HEK293 (cell line): ENCODE measurements around the gene VPS37C.

Experiments
- CTCF ChIA-PET: fragments of 350-600 bp; formaldehyde crosslinking; extraction: SDS; loops from one replicate; lab custom pipeline; 2021; ENCODE audit warnings: antibody characterized with exemption; lab: Yijun Ruan, JAX
- POLR2A ChIA-PET: fragments of 300-600 bp; formaldehyde crosslinking; extraction: SDS; loops from one replicate; lab custom pipeline; 2020; ENCODE audit warnings: antibody characterized with exemption, inconsistent platforms; lab: Yijun Ruan, JAX
- H3K27ac ChIP-seq: fragments of 200-500 bp; sonication (Bioruptor generic); 2 replicates; pipeline ENCODE4 v1.5.1; 2014; ENCODE audit warnings: low read depth, low read length, control low read depth, inconsistent platforms; ENCODE audit errors: extremely low read depth
- H3K36me3 ChIP-seq, 2 experiments: fragments of 200-500 bp in 1 of 2; sonication (Bioruptor generic) in 1 of 2; 1 replicate in 1 of 2; 2 replicates in 1 of 2; pipeline ENCODE4 v1.5.1; 2014 to 2017; ENCODE audit warnings: inconsistent platforms in 2 of 2, low read length in 2 of 2; ENCODE audit not compliant: control insufficient read depth in 2 of 2, insufficient read depth in 1 of 2
- H3K4me1 ChIP-seq: fragments of 200-500 bp; sonication (Bioruptor generic); 2 replicates; pipeline ENCODE4 v1.5.1; 2014; ENCODE audit warnings: mild to moderate bottlenecking, low read length, inconsistent platforms; ENCODE audit not compliant: control insufficient read depth, insufficient read depth
- H3K4me3 ChIP-seq: 2 replicates; pipeline ENCODE4 v1.5.1; 2011; ENCODE audit warnings: low read depth, mild to moderate bottlenecking, control low read depth, low read length, moderate library complexity
- H3K9me3 ChIP-seq: fragments of 200-500 bp; sonication (Bioruptor generic); 2 replicates; pipeline ENCODE4 v1.5.1; 2014; ENCODE audit warnings: low read depth, low read length, inconsistent platforms; ENCODE audit not compliant: control insufficient read depth, insufficient read depth
- ATF2 ChIP-seq: fragments of 450-650 bp; formaldehyde crosslinking; IDR thresholded peaks from 2 replicates; pipeline ENCODE4 v1.5.1; 2016; ENCODE audit warnings: missing biosample characterization, missing genetic modification characterization, low read depth
- EGR2 ChIP-seq: fragments of 450-650 bp; formaldehyde crosslinking; IDR thresholded peaks from 2 replicates; pipeline ENCODE4 v1.5.1; 2016; ENCODE audit warnings: low read depth, missing biosample characterization, missing genetic modification characterization
- TSHZ1 ChIP-seq: fragments of 450-650 bp; formaldehyde crosslinking; IDR thresholded peaks from 2 replicates; pipeline ENCODE4 v1.5.1; 2016; ENCODE audit warnings: missing biosample characterization, missing genetic modification characterization, borderline replicate concordance
- ZEB2 ChIP-seq: fragments of 450-650 bp; formaldehyde crosslinking; IDR thresholded peaks from 2 replicates; pipeline ENCODE4 v1.5.1; 2016; ENCODE audit warnings: missing biosample characterization, missing genetic modification characterization
- ZFP69B ChIP-seq: fragments of 450-650 bp; formaldehyde crosslinking; IDR thresholded peaks from 2 replicates; pipeline ENCODE4 v1.5.1; 2016; ENCODE audit warnings: missing biosample characterization, missing genetic modification characterization
- ZNF146 ChIP-seq: fragments of 450-650 bp; formaldehyde crosslinking; IDR thresholded peaks from 2 replicates; pipeline ENCODE4 v1.5.1; 2016; ENCODE audit warnings: missing biosample characterization, missing genetic modification characterization
- ZNF155 ChIP-seq: fragments of 450-650 bp; formaldehyde crosslinking; IDR thresholded peaks from 2 replicates; pipeline ENCODE4 v1.5.1; 2016; ENCODE audit warnings: missing biosample characterization, missing genetic modification characterization
- ZNF37A ChIP-seq: fragments of 450-650 bp; IDR thresholded peaks from 2 replicates; pipeline ENCODE4 v1.5.1; 2018; ENCODE audit warnings: missing biosample characterization, missing genetic modification characterization
- ZNF513 ChIP-seq: fragments of 450-650 bp; IDR thresholded peaks from 2 replicates; pipeline ENCODE4 v1.5.1; 2018; ENCODE audit warnings: missing biosample characterization, missing genetic modification characterization
- ZNF571 ChIP-seq: fragments of 450-650 bp; formaldehyde crosslinking; IDR thresholded peaks from 2 replicates; pipeline ENCODE4 v1.5.0; 2017; ENCODE audit warnings: missing biosample characterization, missing genetic modification characterization
- ZNF610 ChIP-seq: fragments of 450-650 bp; formaldehyde crosslinking; IDR thresholded peaks from 2 replicates; pipeline ENCODE4 v1.5.1; 2016; ENCODE audit warnings: missing biosample characterization, missing genetic modification characterization, borderline replicate concordance

VPS37C gene

GRCh38 chr11:61087426-61088119 is 73.7 kb downstream of the VPS37C start:
- Histone ChIP-seq H3K36me3 (no peaks in the 10 kb centered on the region), H3K9me3 (no peaks in the 10 kb centered on the region), H3K27ac (no peak overlapping the region), H3K4me3 (no peak overlapping the region), H3K4me1 (no peaks in the 10 kb centered on the region)
- TF ChIP-seq ATF2 (tag by site-specific recombination), result 0 out of 2 replicates have a peak, but pooled peaks have one; percentile 39
- peak; percentile 89 for TF ChIP-seq ZNF513 (tag by site-specific recombination)
- no peak for TF ChIP-seq ZNF37A (tag by site-specific recombination)
- CTCF ChIA-PET, result interaction anchor here (0.6 kb wide), 1 partner anchor 43 kb away, joined by 3 read pairs; no protein-coding TSS in a partner anchor
- POLR2A ChIA-PET, result no interaction called here

- Histone ChIP-seq H3K27ac (no peak overlapping the region), H3K9me3 (no peaks in the 10 kb centered on the region), H3K4me3 (no peak overlapping the region), H3K4me1 (no peaks in the 10 kb centered on the region), H3K36me3 (no peaks in the 10 kb centered on the region)
- POLR2A ChIA-PET, result no interaction called here
- TF ChIP-seq ZNF146 (peak; percentile 51; the same call in 1 of the 2 replicates), EGR2 (tag by site-specific recombination) (no peak)
- CTCF ChIA-PET, result interaction anchor here (0.6 kb wide), 1 partner anchor 101 kb away, joined by 3 read pairs; no protein-coding TSS in a partner anchor
Observed at GRCh38 chr11:61083601-61084147, 77.6 kb downstream of the VPS37C start.

- no peaks in the 10 kb centered on the region for H3K36me3 ChIP-seq
- CTCF ChIA-PET, result no interaction called here
- H3K4me3 ChIP-seq, result no peak overlapping the region
- POLR2A ChIA-PET, result no interaction called here
- no peak for TF ChIP-seq ZNF610 (tag by site-specific recombination)
- no peak for TF ChIP-seq ZEB2 (tag by site-specific recombination)
- no peak for TF ChIP-seq ZNF155 (tag by site-specific recombination)
- TF ChIP-seq ZFP69B, result no peak
- no peak for TF ChIP-seq TSHZ1
- no peak for TF ChIP-seq ZNF571
- no peaks in the 10 kb centered on the region for H3K4me1 ChIP-seq
- H3K27ac ChIP-seq, result no peak overlapping the region
- no peaks in the 10 kb centered on the region for H3K9me3 ChIP-seq
Observed at GRCh38 chr11:61082931-61083531, 78.2 kb downstream of the VPS37C start.
